Endothelial cell of umbilical vein (primary cell): ENCODE measurements around the gene ADAMTS14. TPM values are rescaled to one million over a fixed set of nuclear protein-coding genes. Genes with fewer than 3 reads are reported as not detected.

ENCODE experiments used
- BruUV-seq: library from RNA; stranded (reverse); fragments of 400-500 nt; replicated peaks from 2 replicates; lab custom pipeline; 2021; lab: Mats Ljungman, UMichigan
- CTCF ChIA-PET: fragments of 300-600, 350-600 bp; sonication (Branson Sonifier 250); formaldehyde crosslinking; loops from one replicate; lab custom pipeline; 2021; ENCODE audit warnings: antibody characterized with exemption, inconsistent platforms; lab: Charles Lee
- POLR2A ChIA-PET: fragments of 300-600, 350-600 bp; sonication (Branson Sonifier 250); formaldehyde crosslinking; loops from one replicate; lab custom pipeline; 2021; ENCODE audit warnings: antibody characterized with exemption, inconsistent platforms; lab: Charles Lee
- DNase-seq: peaks from one replicate; pipeline ENCODE4 v3.0.0-alpha.2; 2011; ENCODE audit warnings: low read depth, low spot score
- FAIRE-seq: peaks from 2 replicates; lab custom pipeline; 2011; peaks lifted over from hg19 to GRCh38; lab: Jason Lieb, UNC
- H2AFZ ChIP-seq: 2 replicates; pipeline ENCODE4 v1.6.0; 2012; ENCODE audit warnings: low read depth, low read length, control low read depth, inconsistent platforms
- H3K27ac ChIP-seq: 2 replicates; pipeline ENCODE4 v1.5.1; 2011; ENCODE audit warnings: low read depth, mild to moderate bottlenecking, control low read depth, low read length, moderate library complexity; ENCODE audit not compliant: insufficient read depth
- H3K27me3 ChIP-seq, 2 experiments: 2 replicates each; pipeline versions ENCODE4 v1.6.0 to v1.6.1; 2011; ENCODE audit warnings: low read length in 2 of 2, mixed read lengths in 1 of 2; ENCODE audit not compliant: control insufficient read depth in 2 of 2, insufficient read depth in 2 of 2
- H3K36me3 ChIP-seq, 2 experiments: 2 replicates in 1 of 2; 3 replicates in 1 of 2; pipeline ENCODE4 v1.5.1; 2011; ENCODE audit warnings: low read length in 2 of 2, mild to moderate bottlenecking in 1 of 2, moderate library complexity in 1 of 2; ENCODE audit not compliant: control insufficient read depth in 2 of 2, insufficient read depth in 2 of 2; ENCODE audit errors: extremely low read depth in 1 of 2
- H3K4me1 ChIP-seq: 3 replicates; pipeline ENCODE4 v1.5.1; 2011; ENCODE audit warnings: mild to moderate bottlenecking, low read length; ENCODE audit not compliant: control insufficient read depth, insufficient read depth; ENCODE audit errors: extremely low read depth
- H3K4me2 ChIP-seq: 2 replicates; pipeline ENCODE4 v1.6.1; 2011; ENCODE audit warnings: low read length, control low read depth, mixed read lengths; ENCODE audit not compliant: insufficient read depth
- H3K4me3 ChIP-seq, 3 experiments: fragments of 200-600 bp in 1 of 3; sonication (generic), shearing (Covaris generic) in 1 of 3; replicated peaks in 1 of 3; 2 replicates each; pipeline ENCODE4 v1.5.1; 2011 to 2016; ENCODE audit warnings: control low read depth in 3 of 3, low read length in 3 of 3, mild to moderate bottlenecking in 2 of 3, inconsistent platforms in 1 of 3, low read depth in 1 of 3, moderate library complexity in 1 of 3; ENCODE audit not compliant: insufficient read depth in 1 of 3
- H3K79me2 ChIP-seq: 2 replicates; pipeline ENCODE4 v1.6.0; 2012; ENCODE audit warnings: low read length, inconsistent platforms; ENCODE audit not compliant: control insufficient read depth, insufficient read depth
- H3K9ac ChIP-seq: replicated peaks from 2 replicates; pipeline ENCODE3; 2011; ENCODE audit warnings: low read length, control low read depth; ENCODE audit not compliant: insufficient read depth; ENCODE audit errors: extremely low read depth
- H3K9me1 ChIP-seq: replicated peaks from 3 replicates; pipeline ENCODE4 v1.6.0; 2011; ENCODE audit warnings: mild to moderate bottlenecking, low read length; ENCODE audit not compliant: control insufficient read depth, insufficient read depth; ENCODE audit errors: extremely low read depth
- H3K9me3 ChIP-seq: replicated peaks from 2 replicates; pipeline ENCODE4 v1.5.1; 2012; ENCODE audit warnings: low read length, inconsistent platforms; ENCODE audit not compliant: control insufficient read depth, insufficient read depth
- H4K20me1 ChIP-seq: replicated peaks from 2 replicates; pipeline ENCODE3; 2011; ENCODE audit warnings: mild to moderate bottlenecking, low read length; ENCODE audit not compliant: control insufficient read depth, insufficient read depth; ENCODE audit errors: extremely low read depth
- EZH2 ChIP-seq: IDR thresholded peaks from 2 replicates; pipeline ENCODE4 v1.6.1; 2012; ENCODE audit warnings: borderline replicate concordance, low read depth, mild to moderate bottlenecking, moderate library complexity, low read length, inconsistent platforms; ENCODE audit not compliant: severe bottlenecking
- FOS ChIP-seq: IDR thresholded peaks from 2 replicates; pipeline ENCODE4 v1.6.1; 2011; ENCODE audit warnings: mild to moderate bottlenecking, low read length, moderate library complexity, borderline replicate concordance; ENCODE audit not compliant: insufficient read depth
- GATA2 ChIP-seq: IDR thresholded peaks from 2 replicates; pipeline ENCODE4 v1.7.0; 2011; ENCODE audit warnings: low read depth, mild to moderate bottlenecking, moderate library complexity, mixed read lengths, low read length; ENCODE audit not compliant: insufficient read length, insufficient read depth
- JUN ChIP-seq: IDR thresholded peaks from 2 replicates; pipeline ENCODE4 v1.6.1; 2011; ENCODE audit warnings: borderline replicate concordance, low read depth; ENCODE audit not compliant: insufficient read length, insufficient read depth
- MYC ChIP-seq: IDR thresholded peaks from one replicate; pipeline ENCODE4 v1.6.1; 2011; ENCODE audit warnings: mild to moderate bottlenecking, low read depth, low read length
- POLR2A ChIP-seq: IDR thresholded peaks from 2 replicates; pipeline ENCODE4 v1.6.1; 2012; ENCODE audit warnings: low read depth, mild to moderate bottlenecking, control low read depth, low read length
- POLR2AphosphoS5 ChIP-seq: IDR thresholded peaks from 2 replicates; pipeline ENCODE4 v1.6.1; 2012; ENCODE audit warnings: low read depth, mild to moderate bottlenecking, control low read depth, low read length, moderate library complexity; ENCODE audit not compliant: insufficient read depth
- dilution Hi-C: fragments of 300-500 bp; cut with MboI; formaldehyde crosslinking; loops from one replicate; pipeline ENCODE4 v1.15.0; 2019; ENCODE audit warnings: low sequenced_read_pairs; ENCODE audit not compliant: extremely low pct_ligation_motif_present
- intact Hi-C: fragments of 100-400 bp; cut with micrococcal nuclease; formaldehyde crosslinking; loops from one replicate; pipeline ENCODE4 v1.10.0; 2022
- polyA plus RNA-seq, 4 experiments: library from polyadenylated mRNA; depleted of rRNA in 3 of 4; stranded (reverse) in 3 of 4; unstranded in 1 of 4; fragments of >200 nt; gene quantifications; 2 replicates each; pipeline versions ENCODE4 v1.2.1 to v1.2.3, GENCODE V29; 2011 to 2012; ENCODE audit warnings: missing spikeins in 1 of 4
- total RNA-seq: library from RNA; stranded (reverse); gene quantifications from 2 replicates; pipeline ENCODE4 v1.2.3, GENCODE V29; 2021
- TF ChIP-seq, protein P1 (sequence below): IDR thresholded peaks from 2 replicates; pipeline ENCODE4 v1.6.1; 2011; ENCODE audit not compliant: insufficient read depth, insufficient read length
- TF ChIP-seq, protein P2 (sequence below), 2 donors: IDR thresholded peaks; 1 replicate in 1 of 2; 2 replicates in 1 of 2; pipeline ENCODE4 v1.5.1; 2011; ENCODE audit warnings: low read length in 2 of 2, mild to moderate bottlenecking in 2 of 2, moderate library complexity in 2 of 2, control low read depth in 1 of 2, inconsistent platforms in 1 of 2, low read depth in 1 of 2; ENCODE audit not compliant: insufficient read depth in 1 of 2; ENCODE audit errors: extremely low read depth in 1 of 2

Gene ADAMTS14
- total and polyA plus RNA-seq, 2 donors (not counting 3 experiments of a cell fraction or from before 2014, with no cell fraction given) = not detected

DNA sequence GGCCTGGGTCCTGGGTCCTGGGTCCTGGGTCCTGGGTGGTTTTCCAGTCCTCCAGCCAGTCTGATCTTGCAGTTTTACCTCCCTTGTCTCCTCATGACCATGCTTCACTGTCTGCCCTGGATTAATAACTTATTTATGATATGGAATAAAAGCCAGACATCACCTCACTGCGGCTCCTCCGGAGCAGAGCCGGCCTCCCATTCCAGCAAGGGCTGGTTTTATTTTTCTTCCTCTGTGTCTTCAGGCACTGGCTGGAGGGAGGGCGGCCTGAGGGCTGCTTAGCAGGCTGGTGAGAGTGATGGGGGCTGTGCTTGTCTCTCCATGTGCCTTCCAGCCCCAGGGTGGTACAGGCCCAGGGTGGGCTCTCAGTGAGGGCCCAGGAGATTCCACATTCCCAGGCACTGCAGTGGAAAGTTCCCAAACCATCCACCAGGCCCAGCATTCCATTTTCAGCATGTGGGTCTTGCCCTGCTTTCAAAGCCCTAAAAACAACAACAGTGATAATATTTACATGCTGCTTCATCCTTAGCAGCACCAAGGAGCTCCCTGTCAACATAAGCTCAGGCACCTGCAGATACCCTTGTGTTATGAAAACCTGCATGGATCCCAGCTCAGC is 12.6 kb downstream of the ADAMTS14 start:
- Histone ChIP-seq H3K27me3 (no peaks in the 10 kb centered on the region), H4K20me1 (no peaks in the 10 kb centered on the region), H3K9me3 (no peaks in the 10 kb centered on the region), H3K79me2 (no peaks in the 10 kb centered on the region), H3K4me2 (no peak overlapping the region), H3K36me3 (no peaks in the 10 kb centered on the region), H3K27ac (no peak overlapping the region), H3K9ac (no peak overlapping the region), H2AFZ (no peak overlapping the region), H3K4me1 (no peaks in the 10 kb centered on the region), H3K4me3 (no peak overlapping the region), H3K9me1 (no peaks in the 10 kb centered on the region)
- CTCF ChIA-PET = no interaction called here
- DNase-seq (no peak), FAIRE-seq (no peak)
- POLR2A ChIA-PET = no interaction called here
- intact Hi-C loops (no loop called here), dilution Hi-C loops (no loop called here)
- no peak for TF ChIP-seq GATA2
- no peak for TF ChIP-seq POLR2AphosphoS5
- TF ChIP-seq, protein P1, sequence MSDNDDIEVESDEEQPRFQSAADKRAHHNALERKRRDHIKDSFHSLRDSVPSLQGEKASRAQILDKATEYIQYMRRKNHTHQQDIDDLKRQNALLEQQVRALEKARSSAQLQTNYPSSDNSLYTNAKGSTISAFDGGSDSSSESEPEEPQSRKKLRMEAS = no peak
- BruUV-seq = no TSS peak

DNA sequence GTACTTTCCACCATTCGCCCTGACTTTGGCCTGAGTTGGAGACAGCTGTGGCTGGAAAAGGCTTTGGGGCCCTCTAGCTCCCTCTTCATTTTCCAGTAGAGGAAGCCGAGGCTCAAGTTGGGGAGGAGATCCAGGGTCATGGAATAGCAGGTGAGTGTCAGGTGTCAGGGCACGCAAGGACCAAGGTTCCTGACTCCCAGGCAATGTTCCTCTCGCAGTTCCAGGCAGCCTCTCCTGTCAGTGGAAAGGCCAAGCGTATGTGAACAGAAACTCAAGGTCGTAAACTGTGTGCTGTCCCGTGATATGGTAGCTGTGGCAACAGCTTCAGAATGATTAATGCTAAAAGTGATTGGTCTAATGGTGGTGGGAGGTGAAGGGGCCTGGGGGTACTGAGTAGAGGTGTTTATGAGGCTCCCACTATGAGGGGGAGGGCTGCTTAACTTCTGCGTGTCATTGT is 13.2 kb downstream of the ADAMTS14 start:
- POLR2A ChIA-PET = no interaction called here
- intact Hi-C loops = no loop called here
- CTCF ChIA-PET = no interaction called here

More for the DNA sequence above, 13.2 kb downstream of the ADAMTS14 start:
- H3K4me3 ChIP-seq = no peak overlapping the region
- no peaks in the 10 kb centered on the region for H3K27me3 ChIP-seq
- H4K20me1 ChIP-seq = no peaks in the 10 kb centered on the region
- no peaks in the 10 kb centered on the region for H3K9me3 ChIP-seq
- no peak overlapping the region for H2AFZ ChIP-seq
- no peak overlapping the region for H3K9ac ChIP-seq
- TF ChIP-seq JUN = no peak
- TF ChIP-seq GATA2 = no peak
- no peak for TF ChIP-seq MYC
- TF ChIP-seq, protein P2, sequence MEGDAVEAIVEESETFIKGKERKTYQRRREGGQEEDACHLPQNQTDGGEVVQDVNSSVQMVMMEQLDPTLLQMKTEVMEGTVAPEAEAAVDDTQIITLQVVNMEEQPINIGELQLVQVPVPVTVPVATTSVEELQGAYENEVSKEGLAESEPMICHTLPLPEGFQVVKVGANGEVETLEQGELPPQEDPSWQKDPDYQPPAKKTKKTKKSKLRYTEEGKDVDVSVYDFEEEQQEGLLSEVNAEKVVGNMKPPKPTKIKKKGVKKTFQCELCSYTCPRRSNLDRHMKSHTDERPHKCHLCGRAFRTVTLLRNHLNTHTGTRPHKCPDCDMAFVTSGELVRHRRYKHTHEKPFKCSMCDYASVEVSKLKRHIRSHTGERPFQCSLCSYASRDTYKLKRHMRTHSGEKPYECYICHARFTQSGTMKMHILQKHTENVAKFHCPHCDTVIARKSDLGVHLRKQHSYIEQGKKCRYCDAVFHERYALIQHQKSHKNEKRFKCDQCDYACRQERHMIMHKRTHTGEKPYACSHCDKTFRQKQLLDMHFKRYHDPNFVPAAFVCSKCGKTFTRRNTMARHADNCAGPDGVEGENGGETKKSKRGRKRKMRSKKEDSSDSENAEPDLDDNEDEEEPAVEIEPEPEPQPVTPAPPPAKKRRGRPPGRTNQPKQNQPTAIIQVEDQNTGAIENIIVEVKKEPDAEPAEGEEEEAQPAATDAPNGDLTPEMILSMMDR (IDR thresholded peaks at IDR 0.05; ENCODE audit: extremely low read depth in 1 of 2, insufficient read depth in 1 of 2, low read depth in 1 of 2, low read length in 2 of 2) = no peak
- TF ChIP-seq POLR2AphosphoS5 = no peak
- TF ChIP-seq, protein P1 = no peak
- no peak for TF ChIP-seq EZH2
- no peak for TF ChIP-seq POLR2A
- no peak for TF ChIP-seq FOS
- H3K4me2 ChIP-seq = no peak overlapping the region
- no TSS peak for BruUV-seq
- FAIRE-seq = no peak
- no peaks in the 10 kb centered on the region for H3K4me1 ChIP-seq
- no peaks in the 10 kb centered on the region for H3K9me1 ChIP-seq
- DNase-seq = no peak
- no peaks in the 10 kb centered on the region for H3K36me3 ChIP-seq
- dilution Hi-C loops = no loop called here
- H3K27ac ChIP-seq = no peak overlapping the region
- H3K79me2 ChIP-seq = no peaks in the 10 kb centered on the region
